Measurements from ENCODE around the gene ARHGAP42.

ARHGAP42 gene

GRCh38 chr11:100963375-100963774 is 276.3 kb downstream of the ARHGAP42 start:
- no peak overlapping the region for H3K4me3 ChIP-seq (ENCODE audit: low read depth, low read length)
- no peaks in the 10 kb centered on the region for H3K36me3 ChIP-seq
- no peaks in the 10 kb centered on the region for H3K9me3 ChIP-seq (ENCODE audit: severe bottlenecking)
- no peak for DNase-seq
- TF ChIP-seq CTCF (IDR thresholded peaks at IDR 0.05; ENCODE audit: low read depth, low read length), result no peak
- H3K27me3 ChIP-seq (ENCODE audit: insufficient read depth, low read depth, severe bottlenecking), result no peaks in the 10 kb centered on the region
- no peak overlapping the region for H3K27ac ChIP-seq

- Histone ChIP-seq H3K27ac (no peak overlapping the region), H3K4me3 (ENCODE audit: low read depth, low read length) (no peak overlapping the region), H3K9me3 (ENCODE audit: severe bottlenecking) (no peaks in the 10 kb centered on the region), H3K36me3 (no peaks in the 10 kb centered on the region), H3K27me3 (ENCODE audit: insufficient read depth, low read depth, severe bottlenecking) (no peaks in the 10 kb centered on the region)
- no peak for DNase-seq
- TF ChIP-seq CTCF (IDR thresholded peaks at IDR 0.05; ENCODE audit: low read depth, low read length), result no peak
Measured at GRCh38 chr11:100964435-100964834, 277.3 kb downstream of the ARHGAP42 start.

- no peak for DNase-seq
Measured at GRCh38 chr11:100965346-100965745, 278.3 kb downstream of the ARHGAP42 start.

GRCh38 chr11:100966366-100966765 is 279.3 kb downstream of the ARHGAP42 start:
- H3K4me3 ChIP-seq (ENCODE audit: low read depth, low read length), result no peak overlapping the region
- DNase-seq, result no peak
- H3K27me3 ChIP-seq (ENCODE audit: insufficient read depth, low read depth, severe bottlenecking), result no peaks in the 10 kb centered on the region
- no peak overlapping the region for H3K27ac ChIP-seq
- H3K9me3 ChIP-seq (ENCODE audit: severe bottlenecking), result no peaks in the 10 kb centered on the region
- H3K36me3 ChIP-seq, result no peaks in the 10 kb centered on the region
- no peak for TF ChIP-seq CTCF (IDR thresholded peaks at IDR 0.05; ENCODE audit: low read depth, low read length)

More at GRCh38 chr11:100965346-100965745, 278.3 kb downstream of the ARHGAP42 start:
- Histone ChIP-seq H3K27me3 (ENCODE audit: insufficient read depth, low read depth, severe bottlenecking) (no peaks in the 10 kb centered on the region), H3K36me3 (no peaks in the 10 kb centered on the region), H3K4me3 (ENCODE audit: low read depth, low read length) (no peak overlapping the region), H3K27ac (no peak overlapping the region), H3K9me3 (ENCODE audit: severe bottlenecking) (no peaks in the 10 kb centered on the region)
- no peak for TF ChIP-seq CTCF (IDR thresholded peaks at IDR 0.05; ENCODE audit: low read depth, low read length)

- Histone ChIP-seq H3K36me3 (no peaks in the 10 kb centered on the region), H3K27ac (no peak overlapping the region), H3K27me3 (ENCODE audit: insufficient read depth, low read depth, severe bottlenecking) (no peaks in the 10 kb centered on the region), H3K9me3 (ENCODE audit: severe bottlenecking) (no peaks in the 10 kb centered on the region), H3K4me3 (ENCODE audit: low read depth, low read length) (no peak overlapping the region)
- DNase-seq, result no peak
- no peak for TF ChIP-seq CTCF (IDR thresholded peaks at IDR 0.05; ENCODE audit: low read depth, low read length)
Measured at GRCh38 chr11:100969008-100969407, 281.9 kb downstream of the ARHGAP42 start.
